ENCODE measurements around the gene ZBTB49.

ZBTB49 gene

DNA sequence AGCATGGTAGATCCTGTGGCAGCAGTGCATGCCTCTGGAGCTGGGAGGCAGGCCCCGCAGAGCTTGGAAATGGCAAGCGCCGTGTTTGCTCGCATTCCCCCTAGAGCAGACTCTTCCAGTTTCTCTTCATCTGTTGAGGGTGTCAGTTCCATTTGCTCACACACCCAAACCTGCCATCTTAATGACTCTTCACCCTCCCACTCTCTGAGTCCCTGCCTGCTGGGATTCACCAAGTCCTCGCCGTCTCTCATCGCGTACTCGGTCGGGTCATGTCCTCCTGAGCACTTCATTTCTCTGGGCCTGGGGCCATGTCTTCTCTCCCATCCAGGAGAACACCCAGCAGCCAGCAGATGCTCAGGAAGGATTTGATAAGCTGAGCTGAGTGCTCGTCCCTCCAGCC lies 16.9 kb downstream of the ZBTB49 start:
- Histone ChIP-seq H3K79me2 (ENCODE audit: insufficient read depth, low read depth) (no peaks in the 10 kb centered on the region), H3K4me2 (no peak overlapping the region), H3K36me3 (ENCODE audit: insufficient read depth) (no peaks in the 10 kb centered on the region), H4K20me1 (ENCODE audit: insufficient read depth) (no peaks in the 10 kb centered on the region), H3K4me1 (ENCODE audit: low read depth, poor library complexity, severe bottlenecking) (no peaks in the 10 kb centered on the region), H3K27me3 (ENCODE audit: insufficient read depth, low read depth) (no peaks in the 10 kb centered on the region), H3K4me3 (IDR thresholded peaks at IDR 0.05; ENCODE audit: insufficient read depth, low read depth, low read length) (no peak overlapping the region), H3K9ac (no peak overlapping the region), H3K27ac (no peak overlapping the region), H2AFZ (ENCODE audit: low read depth) (no peak overlapping the region)
- TF ChIP-seq, protein P1, sequence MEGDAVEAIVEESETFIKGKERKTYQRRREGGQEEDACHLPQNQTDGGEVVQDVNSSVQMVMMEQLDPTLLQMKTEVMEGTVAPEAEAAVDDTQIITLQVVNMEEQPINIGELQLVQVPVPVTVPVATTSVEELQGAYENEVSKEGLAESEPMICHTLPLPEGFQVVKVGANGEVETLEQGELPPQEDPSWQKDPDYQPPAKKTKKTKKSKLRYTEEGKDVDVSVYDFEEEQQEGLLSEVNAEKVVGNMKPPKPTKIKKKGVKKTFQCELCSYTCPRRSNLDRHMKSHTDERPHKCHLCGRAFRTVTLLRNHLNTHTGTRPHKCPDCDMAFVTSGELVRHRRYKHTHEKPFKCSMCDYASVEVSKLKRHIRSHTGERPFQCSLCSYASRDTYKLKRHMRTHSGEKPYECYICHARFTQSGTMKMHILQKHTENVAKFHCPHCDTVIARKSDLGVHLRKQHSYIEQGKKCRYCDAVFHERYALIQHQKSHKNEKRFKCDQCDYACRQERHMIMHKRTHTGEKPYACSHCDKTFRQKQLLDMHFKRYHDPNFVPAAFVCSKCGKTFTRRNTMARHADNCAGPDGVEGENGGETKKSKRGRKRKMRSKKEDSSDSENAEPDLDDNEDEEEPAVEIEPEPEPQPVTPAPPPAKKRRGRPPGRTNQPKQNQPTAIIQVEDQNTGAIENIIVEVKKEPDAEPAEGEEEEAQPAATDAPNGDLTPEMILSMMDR (conservative IDR thresholded peaks at IDR 0.05; ENCODE audit: low read depth, low read length): no peak

DNA sequence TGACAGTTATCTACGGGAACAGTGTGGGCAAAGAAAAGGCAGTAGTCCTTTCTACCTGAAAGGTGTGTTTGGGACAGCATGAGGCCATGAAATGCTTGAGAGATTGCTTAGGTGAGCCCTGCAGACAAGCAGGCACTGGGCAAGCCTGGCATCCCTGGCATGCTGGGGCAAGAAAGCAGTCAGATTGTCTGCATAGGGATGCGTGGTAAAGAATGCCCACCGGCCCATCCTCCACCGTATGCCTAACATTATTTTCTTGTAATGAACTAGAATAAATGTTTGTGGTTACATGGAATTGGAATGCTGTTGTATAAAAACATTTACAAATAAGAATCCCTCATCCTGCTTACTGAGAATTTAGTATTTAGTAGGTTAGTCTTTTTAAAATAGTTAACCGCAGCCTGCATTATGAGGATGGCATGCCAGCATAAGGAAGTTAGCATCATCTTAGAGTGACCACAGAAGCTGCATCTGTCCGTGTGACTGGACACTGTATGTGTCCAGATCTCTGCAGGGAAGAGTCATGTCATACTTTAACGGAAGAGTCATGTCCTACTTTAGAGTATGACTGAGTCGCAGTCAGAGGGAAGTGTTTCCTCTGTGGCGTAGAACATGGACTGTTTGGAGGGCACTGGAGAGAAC lies 18.9 kb downstream of the ZBTB49 start:
- no peaks in the 10 kb centered on the region for H3K4me1 ChIP-seq (ENCODE audit: low read depth, poor library complexity, severe bottlenecking)
- no peak overlapping the region for H3K9ac ChIP-seq
- H3K36me3 ChIP-seq (ENCODE audit: insufficient read depth): no peaks in the 10 kb centered on the region
- H3K79me2 ChIP-seq (ENCODE audit: insufficient read depth, low read depth): no peaks in the 10 kb centered on the region
- H3K27me3 ChIP-seq (ENCODE audit: insufficient read depth, low read depth): no peaks in the 10 kb centered on the region
- H2AFZ ChIP-seq (ENCODE audit: low read depth): no peak overlapping the region
- H4K20me1 ChIP-seq (ENCODE audit: insufficient read depth): no peaks in the 10 kb centered on the region
- H3K4me2 ChIP-seq: no peak overlapping the region
- TF ChIP-seq, protein P1 (conservative IDR thresholded peaks at IDR 0.05; ENCODE audit: low read depth, low read length): no peak
- no peak overlapping the region for H3K4me3 ChIP-seq (IDR thresholded peaks at IDR 0.05; ENCODE audit: insufficient read depth, low read depth, low read length)
- no peak overlapping the region for H3K27ac ChIP-seq

DNA sequence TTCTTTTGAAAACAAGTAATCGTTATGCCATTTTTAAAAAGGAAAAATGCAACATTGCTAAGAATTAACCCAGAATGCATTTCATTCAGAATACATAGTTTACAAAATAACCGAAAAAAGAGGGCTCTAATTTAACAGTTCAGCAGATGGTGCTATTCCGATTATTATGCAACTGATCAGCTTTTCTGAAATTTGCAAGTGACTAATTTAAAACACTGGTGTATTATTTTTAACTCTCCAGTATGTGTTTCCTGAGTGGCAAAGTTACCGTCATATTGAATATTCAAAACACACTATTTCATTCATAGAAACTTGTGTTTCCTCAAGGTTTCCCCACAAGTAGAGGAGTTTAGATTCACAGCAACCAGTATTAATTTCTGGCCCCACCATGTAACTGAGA lies 21.1 kb downstream of the ZBTB49 start:
- H3K4me2 ChIP-seq: no peak overlapping the region
- H3K36me3 ChIP-seq (ENCODE audit: insufficient read depth): no peaks in the 10 kb centered on the region
- no peaks in the 10 kb centered on the region for H3K4me1 ChIP-seq (ENCODE audit: low read depth, poor library complexity, severe bottlenecking)
- no peaks in the 10 kb centered on the region for H3K27me3 ChIP-seq (ENCODE audit: insufficient read depth, low read depth)
- H3K4me3 ChIP-seq (IDR thresholded peaks at IDR 0.05; ENCODE audit: insufficient read depth, low read depth, low read length): no peak overlapping the region
- H2AFZ ChIP-seq (ENCODE audit: low read depth): no peak overlapping the region
- no peak overlapping the region for H3K9ac ChIP-seq
- no peaks in the 10 kb centered on the region for H4K20me1 ChIP-seq (ENCODE audit: insufficient read depth)
- H3K27ac ChIP-seq: no peak overlapping the region
- TF ChIP-seq, protein P1 (conservative IDR thresholded peaks at IDR 0.05; ENCODE audit: low read depth, low read length): no peak
- H3K79me2 ChIP-seq (ENCODE audit: insufficient read depth, low read depth): no peaks in the 10 kb centered on the region

DNA sequence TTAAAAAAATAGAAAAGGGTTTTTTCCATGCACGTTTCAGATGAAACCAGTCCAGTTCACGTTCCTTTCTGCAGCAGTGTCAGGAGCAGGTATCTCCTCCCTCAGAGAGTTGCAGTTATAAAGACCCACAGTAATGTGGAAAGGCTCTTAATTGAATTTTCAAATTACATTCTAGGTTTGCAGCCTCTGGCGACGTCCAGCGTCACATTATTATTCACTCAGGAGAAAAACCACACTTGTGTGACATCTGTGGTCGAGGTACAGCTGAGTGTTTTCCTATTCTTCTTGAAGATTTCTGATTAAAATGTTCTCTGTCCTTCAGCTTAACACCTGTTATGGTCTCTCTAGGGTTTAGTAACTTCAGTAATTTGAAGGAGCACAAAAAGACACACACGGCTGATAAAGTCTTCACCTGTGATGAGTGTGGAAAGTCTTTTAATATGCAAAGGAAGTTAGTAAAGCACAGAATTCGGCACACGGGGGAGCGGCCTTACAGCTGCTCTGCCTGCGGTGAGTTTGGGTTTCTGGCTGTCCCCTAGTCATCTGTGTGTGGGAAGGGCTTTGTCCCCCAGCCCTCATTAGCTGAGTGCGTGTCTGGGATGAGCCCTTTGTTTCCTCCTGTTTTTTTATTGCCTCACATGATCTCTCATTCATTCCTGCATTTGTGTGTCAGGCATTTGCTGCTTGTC lies 25.6 kb downstream of the ZBTB49 start:
- TF ChIP-seq, protein P1 (conservative IDR thresholded peaks at IDR 0.05; ENCODE audit: low read depth, low read length): no peak
- Histone ChIP-seq H3K4me3 (IDR thresholded peaks at IDR 0.05; ENCODE audit: insufficient read depth, low read depth, low read length) (no peak overlapping the region), H3K36me3 (ENCODE audit: insufficient read depth) (no peaks in the 10 kb centered on the region), H4K20me1 (ENCODE audit: insufficient read depth) (no peaks in the 10 kb centered on the region), H3K27ac (no peak overlapping the region), H3K4me1 (ENCODE audit: low read depth, poor library complexity, severe bottlenecking) (peaks cover 13% of the 10 kb centered on the region), H3K79me2 (ENCODE audit: insufficient read depth, low read depth) (no peaks in the 10 kb centered on the region), H3K9ac (no peak overlapping the region), H3K27me3 (ENCODE audit: insufficient read depth, low read depth) (no peaks in the 10 kb centered on the region), H2AFZ (ENCODE audit: low read depth) (no peak overlapping the region), H3K4me2 (no peak overlapping the region)
